GM21390 (cell line): Measurements from ENCODE around the gene DSG4.

Experiments
- ATAC-seq: cut with Tn5 transposase; IDR thresholded peaks from one replicate; pipeline ENCODE4 v1.9.1; 2021; ENCODE audit not compliant: unreplicated experiment

The DSG4 gene

GRCh38 chr18:31409276-31409675 lies 32.7 kb downstream of the DSG4 start:
- ATAC-seq, result no peak

GRCh38 chr18:31410716-31411483 lies 34.3 kb downstream of the DSG4 start:
- no peak for ATAC-seq

GRCh38 chr18:31413137-31413536 lies 36.6 kb downstream of the DSG4 start:
- no peak for ATAC-seq

GRCh38 chr18:31417850-31418249 lies 41.3 kb downstream of the DSG4 start:
- ATAC-seq, result no peak

- no peak for ATAC-seq
Observed at GRCh38 chr18:31419457-31419932, 42.9 kb downstream of the DSG4 start.

GRCh38 chr18:31420032-31420431 lies 43.5 kb downstream of the DSG4 start:
- ATAC-seq, result no peak

GRCh38 chr18:31420524-31420923 lies 43.9 kb downstream of the DSG4 start:
- ATAC-seq, result no peak

- peak; percentile 82 for ATAC-seq
Observed at GRCh38 chr18:31424383-31424988, 47.9 kb downstream of the DSG4 start.

- ATAC-seq, result no peak
Observed at GRCh38 chr18:31426021-31426420, 49.4 kb downstream of the DSG4 start.

GRCh38 chr18:31426871-31427406 lies 50.4 kb downstream of the DSG4 start:
- no peak for ATAC-seq

GRCh38 chr18:31428211-31428610 lies 51.6 kb downstream of the DSG4 start:
- no peak for ATAC-seq

- ATAC-seq, result no peak
Observed at GRCh38 chr18:31429623-31430022, 53.0 kb downstream of the DSG4 start.

GRCh38 chr18:31430072-31430471 lies 53.5 kb downstream of the DSG4 start:
- no peak for ATAC-seq

- ATAC-seq, result no peak
Observed at GRCh38 chr18:31430554-31430953, 54.0 kb downstream of the DSG4 start.

- no peak for ATAC-seq
Observed at GRCh38 chr18:31432316-31432715, 55.7 kb downstream of the DSG4 start.

GRCh38 chr18:31436825-31437224 lies 60.2 kb downstream of the DSG4 start:
- ATAC-seq, result no peak

- peak; percentile 51 for ATAC-seq
Observed at GRCh38 chr18:31438402-31438801, 61.8 kb downstream of the DSG4 start.

GRCh38 chr18:31439807-31440325 lies 63.3 kb downstream of the DSG4 start:
- ATAC-seq, result no peak

- no peak for ATAC-seq
Observed at GRCh38 chr18:31440787-31441186, 64.2 kb downstream of the DSG4 start.

GRCh38 chr18:31441493-31441892 lies 64.9 kb downstream of the DSG4 start:
- ATAC-seq, result no peak

GRCh38 chr18:31444142-31444541 lies 67.6 kb downstream of the DSG4 start:
- ATAC-seq, result no peak

GRCh38 chr18:31445908-31446307 lies 69.3 kb downstream of the DSG4 start:
- no peak for ATAC-seq
